ENCODE data around the gene MOSPD3.

MOSPD3 gene

GRCh38 chr7:100604976-100605911 lies 7.1 kb upstream of the MOSPD3 start:
- H3K4me3 ChIP-seq (ENCODE audit: low read depth, low read length), result peak overlapping the region; percentile 56
- TF ChIP-seq MYC (IDR thresholded peaks at IDR 0.05; ENCODE audit: low read depth, low read length) (no peak; the same call in 1 of the 2 replicates), MAX (IDR thresholded peaks at IDR 0.05; ENCODE audit: low read depth, low read length) (peak; percentile 30), CTCF (IDR thresholded peaks at IDR 0.05; ENCODE audit: low read depth, low read length) (no peak), POLR2A (IDR thresholded peaks at IDR 0.05; ENCODE audit: extremely low read depth, insufficient read length) (peak; percentile 54)
- DNase-seq (ENCODE audit: low read depth), result peak; percentile 75

- no peak for DNase-seq (ENCODE audit: low read depth)
- TF ChIP-seq MYC (IDR thresholded peaks at IDR 0.05; ENCODE audit: low read depth, low read length), result no peak
- no peak for TF ChIP-seq MAX (IDR thresholded peaks at IDR 0.05; ENCODE audit: low read depth, low read length)
- no peak for TF ChIP-seq POLR2A (IDR thresholded peaks at IDR 0.05; ENCODE audit: extremely low read depth, insufficient read length)
- no peak for TF ChIP-seq CTCF (IDR thresholded peaks at IDR 0.05; ENCODE audit: low read depth, low read length)
- H3K4me3 ChIP-seq (ENCODE audit: low read depth, low read length), result no peak overlapping the region
These were observed 6.0 kb upstream of the MOSPD3 start for GRCh38 chr7:100606313-100606712.

- no peak for TF ChIP-seq MYC (IDR thresholded peaks at IDR 0.05; ENCODE audit: low read depth, low read length)
- TF ChIP-seq POLR2A (IDR thresholded peaks at IDR 0.05; ENCODE audit: extremely low read depth, insufficient read length), result no peak
- no peak for TF ChIP-seq MAX (IDR thresholded peaks at IDR 0.05; ENCODE audit: low read depth, low read length)
- TF ChIP-seq CTCF (IDR thresholded peaks at IDR 0.05; ENCODE audit: low read depth, low read length), result no peak
- DNase-seq (ENCODE audit: low read depth), result no peak
- H3K4me3 ChIP-seq (ENCODE audit: low read depth, low read length), result no peak overlapping the region
These were observed 5.2 kb upstream of the MOSPD3 start for GRCh38 chr7:100607111-100607510.

GRCh38 chr7:100609958-100610357 lies 2.4 kb upstream of the MOSPD3 start:
- TF ChIP-seq POLR2A (IDR thresholded peaks at IDR 0.05; ENCODE audit: extremely low read depth, insufficient read length) (no peak), MYC (IDR thresholded peaks at IDR 0.05; ENCODE audit: low read depth, low read length) (no peak), CTCF (IDR thresholded peaks at IDR 0.05; ENCODE audit: low read depth, low read length) (no peak), MAX (IDR thresholded peaks at IDR 0.05; ENCODE audit: low read depth, low read length) (no peak)
- DNase-seq (ENCODE audit: low read depth), result no peak
- no peak overlapping the region for H3K4me3 ChIP-seq (ENCODE audit: low read depth, low read length)

- peak; percentile 47 for TF ChIP-seq MYC (IDR thresholded peaks at IDR 0.05; ENCODE audit: low read depth, low read length)
- TF ChIP-seq MAX (IDR thresholded peaks at IDR 0.05; ENCODE audit: low read depth, low read length), result peak; percentile 62; the same call in 1 of the 2 replicates
- peak; percentile 15 for TF ChIP-seq CTCF (IDR thresholded peaks at IDR 0.05; ENCODE audit: low read depth, low read length)
- no peak for TF ChIP-seq POLR2A (IDR thresholded peaks at IDR 0.05; ENCODE audit: extremely low read depth, insufficient read length)
- DNase-seq (ENCODE audit: low read depth), result peak; percentile 53
- peak overlapping the region; percentile 81 for H3K4me3 ChIP-seq (ENCODE audit: low read depth, low read length)
These were observed 520 bp downstream of the MOSPD3 start for GRCh38 chr7:100612730-100613390.

Data from NB4 (cell line).